ENCODE data around the gene IER3IP1.
"Not testable (repeated sequence)": the region's sequence is repeated elsewhere in the genome, so short reads cannot be mapped to it uniquely, and the experiment has no call there.

IER3IP1 gene

DNA sequence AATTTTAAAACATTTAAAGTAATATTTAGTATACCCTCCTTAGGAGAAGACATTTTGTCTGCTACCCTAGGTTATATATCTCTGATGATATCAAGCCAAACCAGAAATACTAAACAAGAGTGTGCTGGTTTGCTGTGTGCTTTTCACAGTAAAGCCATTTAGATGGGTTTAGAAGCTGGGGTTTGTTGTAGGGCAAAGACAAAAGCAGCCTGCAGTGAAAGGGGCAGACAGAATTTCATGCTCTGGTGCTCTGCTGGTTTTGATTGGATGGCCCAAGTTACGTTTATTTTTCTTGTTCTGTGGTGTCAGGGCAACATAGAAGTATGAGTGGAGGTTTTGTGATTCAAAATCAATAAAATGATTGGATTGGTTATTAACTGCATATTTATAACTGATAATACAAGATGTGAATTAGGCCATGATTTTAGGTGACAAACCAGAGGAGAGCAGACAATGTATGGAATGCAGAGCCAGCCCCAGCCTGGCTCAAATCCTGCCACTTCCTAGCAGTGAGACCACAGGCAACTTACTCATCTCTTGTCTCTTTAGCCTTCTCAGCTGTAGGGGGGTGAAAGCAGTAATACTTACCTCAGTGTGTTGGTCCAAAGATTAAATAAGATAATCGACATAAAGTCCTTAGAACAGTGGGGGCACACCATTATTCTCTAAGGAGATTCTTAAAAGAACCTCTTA lies 30.9 kb upstream of the IER3IP1 start:
- H3K36me3 ChIP-seq (ENCODE audit: control insufficient read depth, low read length) = no peaks in the 10 kb centered on the region
- H3K4me1 ChIP-seq (ENCODE audit: control insufficient read depth, low read length) = no peaks in the 10 kb centered on the region
- H4K20me1 ChIP-seq (ENCODE audit: control insufficient read depth, insufficient read depth, low read depth, low read length) = 0 out of 2 replicates have a peak, but pooled peaks cover 4% of the 10 kb centered on the region
- H3K79me2 ChIP-seq (ENCODE audit: control insufficient read depth, low read length) = no peaks in the 10 kb centered on the region
- H3K27me3 ChIP-seq (ENCODE audit: control insufficient read depth, low read length) = peaks cover 38% of the 10 kb centered on the region
- H3K4me3 ChIP-seq (ENCODE audit: low read length) = no peak overlapping the region
- TF ChIP-seq, protein P1, sequence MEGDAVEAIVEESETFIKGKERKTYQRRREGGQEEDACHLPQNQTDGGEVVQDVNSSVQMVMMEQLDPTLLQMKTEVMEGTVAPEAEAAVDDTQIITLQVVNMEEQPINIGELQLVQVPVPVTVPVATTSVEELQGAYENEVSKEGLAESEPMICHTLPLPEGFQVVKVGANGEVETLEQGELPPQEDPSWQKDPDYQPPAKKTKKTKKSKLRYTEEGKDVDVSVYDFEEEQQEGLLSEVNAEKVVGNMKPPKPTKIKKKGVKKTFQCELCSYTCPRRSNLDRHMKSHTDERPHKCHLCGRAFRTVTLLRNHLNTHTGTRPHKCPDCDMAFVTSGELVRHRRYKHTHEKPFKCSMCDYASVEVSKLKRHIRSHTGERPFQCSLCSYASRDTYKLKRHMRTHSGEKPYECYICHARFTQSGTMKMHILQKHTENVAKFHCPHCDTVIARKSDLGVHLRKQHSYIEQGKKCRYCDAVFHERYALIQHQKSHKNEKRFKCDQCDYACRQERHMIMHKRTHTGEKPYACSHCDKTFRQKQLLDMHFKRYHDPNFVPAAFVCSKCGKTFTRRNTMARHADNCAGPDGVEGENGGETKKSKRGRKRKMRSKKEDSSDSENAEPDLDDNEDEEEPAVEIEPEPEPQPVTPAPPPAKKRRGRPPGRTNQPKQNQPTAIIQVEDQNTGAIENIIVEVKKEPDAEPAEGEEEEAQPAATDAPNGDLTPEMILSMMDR (IDR thresholded peaks at IDR 0.05; ENCODE audit: low read depth, low read length, poor library complexity, severe bottlenecking) = no peak
- no peaks in the 10 kb centered on the region for H3K9me3 ChIP-seq (ENCODE audit: control insufficient read depth, insufficient read depth, low read length)
- no peak overlapping the region for H3K4me2 ChIP-seq (ENCODE audit: low read length)
- no peaks in the 10 kb centered on the region for H3F3A ChIP-seq (ENCODE audit: control insufficient read depth, insufficient read depth)
- H3K9me2 ChIP-seq (replicated peaks; ENCODE audit: control insufficient read depth, low read length) = no peaks in the 10 kb centered on the region
- H3K27ac ChIP-seq (ENCODE audit: low read depth, low read length) = no peak overlapping the region

DNA sequence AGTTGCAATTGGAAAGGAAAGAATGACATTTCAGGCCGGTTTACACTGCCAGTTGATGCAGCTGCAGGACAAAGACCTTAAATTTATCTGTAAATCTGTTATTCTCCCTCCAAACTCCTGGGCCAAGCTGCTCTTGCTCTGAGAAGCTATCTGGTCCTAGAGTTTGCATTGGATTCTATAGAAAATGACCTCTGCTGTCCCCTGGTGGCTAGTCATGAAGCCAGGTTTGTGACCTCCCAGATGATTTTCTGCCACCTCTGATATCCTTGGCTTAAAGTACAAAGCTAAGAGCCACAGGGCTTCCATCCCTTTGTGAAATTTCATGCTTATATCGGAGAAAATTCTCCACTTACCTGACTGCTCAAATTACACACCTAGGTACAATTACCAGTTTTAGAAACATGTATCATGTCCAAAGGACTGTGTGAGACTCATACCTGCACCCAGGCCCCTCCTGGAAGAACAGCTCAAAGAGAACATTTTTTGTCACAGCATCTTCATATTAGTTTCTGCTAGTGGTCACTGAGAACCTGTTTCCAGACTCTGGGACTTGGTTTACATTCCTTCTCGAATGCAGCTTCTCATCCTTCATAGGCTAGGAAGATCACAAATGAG lies 28.9 kb upstream of the IER3IP1 start:
- H3K79me2 ChIP-seq (ENCODE audit: control insufficient read depth, low read length) = no peaks in the 10 kb centered on the region
- TF ChIP-seq EZH2phosphoT487 (IDR thresholded peaks at IDR 0.05; ENCODE audit: borderline replicate concordance, low read length) = no peak
- TF ChIP-seq, protein P1 (IDR thresholded peaks at IDR 0.05; ENCODE audit: low read depth, low read length, poor library complexity, severe bottlenecking) = peak; percentile 74
- H3K27ac ChIP-seq (ENCODE audit: low read depth, low read length) = no peak overlapping the region
- H3K4me3 ChIP-seq (ENCODE audit: low read length) = no peak overlapping the region
- H4K20me1 ChIP-seq (ENCODE audit: control insufficient read depth, insufficient read depth, low read depth, low read length) = 0 out of 2 replicates have a peak, but pooled peaks cover 4% of the 10 kb centered on the region
- H3K27me3 ChIP-seq (ENCODE audit: control insufficient read depth, low read length) = peaks cover 21% of the 10 kb centered on the region
- H3K4me2 ChIP-seq (ENCODE audit: low read length) = no peak overlapping the region
- no peaks in the 10 kb centered on the region for H3F3A ChIP-seq (ENCODE audit: control insufficient read depth, insufficient read depth)
- no peaks in the 10 kb centered on the region for H3K36me3 ChIP-seq (ENCODE audit: control insufficient read depth, low read length)
- no peaks in the 10 kb centered on the region for H3K4me1 ChIP-seq (ENCODE audit: control insufficient read depth, low read length)
- no peaks in the 10 kb centered on the region for H3K9me2 ChIP-seq (replicated peaks; ENCODE audit: control insufficient read depth, low read length)
- H3K9me3 ChIP-seq (ENCODE audit: control insufficient read depth, insufficient read depth, low read length) = no peaks in the 10 kb centered on the region

DNA sequence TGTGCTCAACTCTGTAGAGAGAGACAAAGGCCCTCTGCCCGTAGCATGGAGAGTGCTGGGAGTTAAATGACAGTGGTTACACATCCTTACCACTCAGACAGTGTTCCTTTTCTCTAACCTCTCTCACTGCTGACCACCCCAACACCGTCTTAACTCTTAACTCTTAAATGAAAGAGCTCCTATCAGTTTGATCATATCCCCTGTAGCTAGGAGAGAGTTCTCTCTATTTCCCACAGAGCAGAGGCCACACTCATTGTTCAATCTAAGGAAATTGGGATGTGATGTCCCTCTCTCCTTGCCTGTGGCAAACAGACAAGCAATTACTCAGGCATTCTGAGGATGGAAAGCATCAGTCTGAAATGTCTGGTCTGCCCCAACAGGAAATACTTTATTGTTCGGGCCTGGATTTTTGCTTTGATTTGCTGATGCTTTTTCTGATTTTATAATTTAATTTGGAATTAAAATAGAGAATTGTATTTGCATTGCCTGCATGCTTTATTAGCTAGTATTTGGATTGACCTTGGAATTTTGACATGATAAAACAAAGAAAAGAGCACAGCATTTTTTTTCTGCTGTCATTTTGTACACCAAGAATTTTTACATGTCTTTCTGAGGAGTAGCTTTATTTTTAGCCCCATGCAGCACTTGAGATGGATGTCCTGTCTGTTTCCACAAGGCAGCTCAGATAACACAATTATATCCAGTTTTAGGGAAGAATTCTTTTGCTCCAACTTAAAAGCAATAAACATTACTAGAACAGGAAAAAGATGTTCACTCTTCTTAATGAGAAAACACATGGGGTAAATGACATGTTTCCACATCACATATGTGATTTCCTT lies 27.7 kb upstream of the IER3IP1 start:
- Histone ChIP-seq H3K79me2 (ENCODE audit: control insufficient read depth, low read length) (no peaks in the 10 kb centered on the region), H3K4me3 (ENCODE audit: low read length) (no peak overlapping the region), H3K4me2 (ENCODE audit: low read length) (no peak overlapping the region), H3K27me3 (ENCODE audit: control insufficient read depth, low read length) (peaks cover 10% of the 10 kb centered on the region), H3K4me1 (ENCODE audit: control insufficient read depth, low read length) (no peaks in the 10 kb centered on the region), H3K36me3 (ENCODE audit: control insufficient read depth, low read length) (no peaks in the 10 kb centered on the region), H3K9me2 (replicated peaks; ENCODE audit: control insufficient read depth, low read length) (no peaks in the 10 kb centered on the region), H3F3A (ENCODE audit: control insufficient read depth, insufficient read depth) (no peaks in the 10 kb centered on the region), H3K27ac (ENCODE audit: low read depth, low read length) (no peak overlapping the region), H3K9me3 (ENCODE audit: control insufficient read depth, insufficient read depth, low read length) (no peaks in the 10 kb centered on the region), H4K20me1 (ENCODE audit: control insufficient read depth, insufficient read depth, low read depth, low read length) (no peaks in the 10 kb centered on the region)
- TF ChIP-seq, protein P1 (IDR thresholded peaks at IDR 0.05; ENCODE audit: low read depth, low read length, poor library complexity, severe bottlenecking) = no peak
- no peak for TF ChIP-seq EZH2phosphoT487 (IDR thresholded peaks at IDR 0.05; ENCODE audit: borderline replicate concordance, low read length)

DNA sequence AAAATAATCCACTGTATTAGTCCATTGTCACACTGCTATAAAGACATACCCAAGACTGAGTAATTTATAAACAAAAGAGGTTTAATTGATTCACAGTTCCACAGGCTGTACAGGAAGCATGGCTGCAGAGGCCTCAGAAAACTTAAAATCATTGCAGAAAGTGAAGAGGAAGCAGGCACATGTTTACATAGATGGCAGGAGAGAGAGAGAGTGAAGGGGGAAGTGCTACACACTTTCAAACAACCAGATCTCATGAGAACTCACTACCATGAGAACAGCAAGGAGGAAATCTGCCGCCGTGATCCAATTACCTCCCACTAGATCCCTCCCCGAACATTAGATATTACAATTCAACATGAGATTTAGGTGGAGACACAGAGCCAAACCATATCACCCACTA lies 19.8 kb upstream of the IER3IP1 start:
- H3K4me2 ChIP-seq (ENCODE audit: low read length) = peak overlapping the region; percentile 17; the same call in 1 of the 2 replicates
- H3K79me2 ChIP-seq (ENCODE audit: control insufficient read depth, low read length); H4K20me1 ChIP-seq (ENCODE audit: control insufficient read depth, insufficient read depth, low read depth, low read length); H3K27me3 ChIP-seq (ENCODE audit: control insufficient read depth, low read length); H3K36me3 ChIP-seq (ENCODE audit: control insufficient read depth, low read length); H3K9me3 ChIP-seq (ENCODE audit: control insufficient read depth, insufficient read depth, low read length); H3F3A ChIP-seq (ENCODE audit: control insufficient read depth, insufficient read depth); H3K27ac ChIP-seq (ENCODE audit: low read depth, low read length); H3K9me2 ChIP-seq (replicated peaks; ENCODE audit: control insufficient read depth, low read length): not testable (repeated sequence)
- peaks cover 17% of the 10 kb centered on the region for H3K4me1 ChIP-seq (ENCODE audit: control insufficient read depth, low read length)
- 0 out of 2 replicates have a peak overlapping the region, but pooled peaks have one; percentile 1 for H3K4me3 ChIP-seq (ENCODE audit: low read length)
